CD4-positive, alpha-beta T cell treated with Interleukin-15 for 4 hours (primary cell): ENCODE measurements around the gene C2CD2.

Source experiments
- DNase-seq: peaks from one replicate; pipeline ENCODE4 v3.0.0-alpha.2; 2020; ENCODE audit warnings: low spot score

The C2CD2 gene

DNA sequence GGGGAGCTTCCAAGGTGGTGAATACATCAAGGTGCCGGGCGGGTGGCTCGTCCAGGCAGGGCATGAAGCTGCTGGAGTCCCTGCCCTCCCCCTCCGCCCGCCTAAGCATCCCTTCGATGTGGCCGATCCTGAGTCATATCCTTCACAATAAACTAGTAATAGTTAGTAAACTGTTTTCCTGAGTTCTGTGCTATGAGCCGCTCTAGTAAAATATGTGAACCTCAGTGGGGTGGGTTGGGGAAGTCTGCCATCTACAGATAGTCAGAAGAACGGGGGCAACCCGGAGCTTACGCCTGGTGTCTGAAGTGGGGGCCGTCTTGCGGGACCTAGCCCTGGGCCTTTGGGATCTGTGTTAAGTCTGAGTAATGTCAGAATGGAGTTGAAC, 21.6 kb downstream of the C2CD2 start:
- DNase-seq, result no peak

GRCh38 chr21:41931041-41931451, 22.8 kb downstream of the C2CD2 start:
- DNase-seq, result no peak

- no peak for DNase-seq
Measured at GRCh38 chr21:41929248-41929647, 24.6 kb downstream of the C2CD2 start.

- DNase-seq, result no peak
Measured at GRCh38 chr21:41928621-41929220, 25.1 kb downstream of the C2CD2 start.

DNA sequence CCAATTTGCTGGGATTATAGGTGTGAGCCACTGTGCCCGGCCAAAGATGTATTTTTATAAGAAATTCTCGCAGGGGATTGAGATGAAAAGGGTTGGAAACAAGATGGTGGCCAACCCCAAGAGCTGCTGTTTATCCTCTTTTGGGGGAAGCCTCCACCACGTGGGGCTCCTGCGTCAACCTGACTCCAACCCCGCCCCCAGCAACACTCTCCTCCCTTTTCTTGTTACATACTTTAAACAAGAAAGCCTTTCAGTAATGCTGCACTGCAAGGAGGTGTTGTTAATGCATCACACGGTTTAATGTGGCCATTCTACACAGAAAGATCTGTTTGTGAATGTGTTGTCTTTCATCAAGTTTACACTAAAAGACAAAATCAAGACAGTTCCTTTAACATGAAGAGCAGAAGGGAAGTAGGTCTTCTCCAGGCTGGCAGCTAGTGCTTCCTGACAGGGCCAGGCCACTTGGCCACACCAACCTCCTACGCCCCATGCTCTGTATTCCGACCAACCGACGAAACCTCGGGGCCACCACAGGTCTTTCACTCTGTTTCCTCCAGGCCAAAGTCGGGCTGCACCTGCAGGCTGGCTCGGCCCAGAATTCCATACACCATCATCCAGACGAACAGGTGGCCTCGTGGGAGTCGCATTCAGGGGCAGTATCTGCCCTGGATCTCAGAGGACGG, 25.9 kb downstream of the C2CD2 start:
- no peak for DNase-seq

GRCh38 chr21:41926807-41927171, 27.0 kb downstream of the C2CD2 start:
- no peak for DNase-seq

DNA sequence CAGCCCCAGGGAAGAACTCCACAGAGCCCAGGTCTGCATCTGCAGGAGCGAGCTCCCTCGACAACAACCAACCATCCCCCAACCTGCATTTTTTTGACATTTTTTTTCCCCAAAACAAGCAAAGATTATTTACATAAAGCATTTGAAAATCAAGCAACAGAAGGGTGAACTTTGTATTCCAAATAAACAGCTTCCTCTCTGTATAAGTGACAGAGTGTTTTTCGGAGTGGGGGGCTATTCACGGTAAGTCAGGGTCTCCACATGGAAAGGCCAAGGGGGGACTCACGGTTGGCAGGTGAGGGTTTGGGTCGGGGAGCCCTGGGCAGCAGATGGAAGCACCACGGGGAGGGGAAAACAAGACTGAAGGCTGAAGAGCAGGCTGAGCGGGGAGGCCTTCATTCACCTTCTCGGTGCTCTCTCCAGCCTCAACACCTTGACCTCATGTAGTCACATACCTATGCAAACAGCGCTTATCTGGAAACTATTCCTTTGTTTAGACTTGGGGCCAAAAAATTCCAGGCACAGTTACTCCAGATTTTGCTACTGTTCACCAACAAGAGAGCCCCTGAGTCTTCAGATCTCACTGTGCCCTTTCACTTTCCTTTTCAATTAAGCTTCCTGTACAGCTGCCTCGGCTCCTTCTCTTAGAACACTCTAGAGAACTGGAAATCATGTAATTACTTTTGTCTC, 27.6 kb downstream of the C2CD2 start:
- DNase-seq, result peak; percentile 58

- no peak for DNase-seq
Measured at GRCh38 chr21:41925767-41926116, 28.1 kb downstream of the C2CD2 start.

- no peak for DNase-seq
Measured at GRCh38 chr21:41924368-41924754, 29.5 kb downstream of the C2CD2 start.

DNA sequence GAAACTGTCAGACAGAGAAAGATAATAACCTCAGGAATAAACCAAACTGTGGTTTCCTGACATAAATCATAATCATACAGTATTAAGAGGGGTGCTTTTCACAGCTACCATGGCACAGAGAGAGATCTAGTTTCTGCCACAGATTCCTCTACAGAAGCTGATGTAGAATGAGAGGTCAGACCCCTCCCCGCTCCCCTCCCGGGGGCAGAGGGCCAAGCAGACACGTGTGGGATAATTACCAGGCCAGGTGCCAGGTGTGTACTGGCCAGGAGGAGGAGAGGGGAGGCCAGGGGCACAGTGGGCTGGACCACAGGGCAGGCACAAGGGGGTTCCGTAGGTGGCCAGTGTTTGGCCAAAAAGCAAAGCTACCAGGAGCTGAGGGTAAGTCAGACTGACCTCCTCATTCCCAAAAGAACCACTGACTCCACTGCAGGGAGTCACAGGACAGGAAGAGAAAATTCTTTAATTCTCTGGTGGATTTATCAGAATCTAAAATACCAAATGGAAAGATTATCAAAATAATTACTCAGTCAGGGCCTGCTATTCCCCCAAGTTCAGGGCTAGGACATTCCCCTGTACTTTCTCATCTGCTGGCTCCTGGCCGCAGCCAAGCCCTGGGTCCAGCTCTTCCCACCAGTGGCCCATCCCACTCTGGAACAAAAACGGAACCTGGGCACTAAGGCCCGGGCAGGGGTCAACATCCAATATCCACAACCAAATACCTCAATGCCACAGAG, 30.0 kb downstream of the C2CD2 start:
- no peak for DNase-seq

GRCh38 chr21:41923186-41923585, 30.6 kb downstream of the C2CD2 start:
- no peak for DNase-seq

DNA sequence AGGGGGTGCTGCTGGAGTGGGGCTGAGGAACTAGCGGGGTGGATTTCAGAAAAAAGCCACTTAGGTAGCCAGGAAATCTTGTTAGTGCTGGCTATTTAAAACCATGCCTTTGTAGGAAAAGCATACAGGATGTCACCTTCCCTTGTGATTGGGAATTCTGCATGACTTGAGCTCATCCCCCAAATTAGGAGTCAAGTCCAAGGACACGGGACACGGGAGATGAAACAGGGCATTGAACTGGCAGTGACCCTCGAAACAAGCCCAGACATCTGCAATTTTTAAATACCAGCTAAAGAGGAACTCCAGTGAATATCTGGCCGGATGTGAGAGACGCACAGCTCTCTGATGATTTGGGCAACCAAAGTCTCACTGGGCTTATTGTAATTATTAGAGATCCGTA, 32.8 kb downstream of the C2CD2 start:
- DNase-seq, result no peak

DNA sequence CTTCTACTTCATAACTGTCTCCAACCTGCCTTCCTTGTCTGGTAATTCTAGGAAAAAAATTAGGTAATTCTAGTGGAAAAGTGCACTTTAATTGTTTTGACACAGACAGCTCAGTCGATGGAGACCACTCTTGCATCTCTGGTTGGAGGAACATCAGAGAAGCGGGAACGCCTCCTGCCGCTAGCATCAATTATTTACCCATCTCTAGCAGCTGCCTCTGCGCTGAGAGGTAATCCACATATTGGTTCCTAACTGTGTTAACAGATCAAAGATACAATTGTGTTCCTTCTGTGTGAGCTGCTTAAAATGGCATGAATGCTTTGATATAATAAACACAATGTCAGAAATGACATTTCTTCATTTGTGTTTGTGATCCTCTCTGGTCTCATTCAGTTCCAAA, 33.3 kb downstream of the C2CD2 start:
- DNase-seq, result no peak

- no peak for DNase-seq
Measured at GRCh38 chr21:41919666-41920398, 34.0 kb downstream of the C2CD2 start.

DNA sequence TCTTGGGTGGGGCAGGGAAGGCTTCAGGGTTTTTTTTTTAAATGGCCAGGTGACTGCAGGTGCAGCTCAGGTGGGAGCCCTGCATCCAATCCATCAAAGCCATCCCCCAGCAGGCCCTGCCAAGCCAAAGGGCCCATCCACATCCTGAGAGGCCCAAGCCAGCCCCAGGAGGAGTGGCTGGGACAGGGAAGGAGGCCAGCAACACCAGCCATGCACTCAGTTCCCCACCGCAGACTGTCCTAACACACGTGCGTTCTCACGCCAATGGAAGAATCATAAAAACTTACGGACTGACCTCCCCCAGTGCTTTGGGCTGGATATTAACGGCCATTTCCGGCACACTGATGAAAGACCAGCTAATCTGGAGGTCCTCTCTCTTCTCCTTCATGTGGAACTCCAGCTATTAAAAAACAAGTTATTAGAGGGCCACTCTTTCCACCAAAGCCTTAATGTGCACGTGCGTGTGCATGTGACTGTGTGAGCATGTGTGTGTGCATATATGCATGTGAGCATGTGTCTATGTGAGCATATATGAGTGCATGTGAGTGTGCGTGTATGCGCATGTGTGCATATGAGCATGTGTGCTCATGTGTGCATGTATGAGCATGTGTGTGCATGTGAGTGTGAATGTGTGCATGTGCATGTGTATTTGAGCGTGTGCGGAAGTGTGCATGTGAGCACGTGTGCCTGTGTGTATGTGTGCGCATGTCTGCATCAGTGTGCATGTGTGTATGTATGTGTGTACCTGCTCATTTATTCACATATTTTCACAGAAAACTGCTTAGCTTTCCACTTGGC, 35.1 kb downstream of the C2CD2 start:
- DNase-seq, result no peak

GRCh38 chr21:41917531-41917930, 36.3 kb downstream of the C2CD2 start:
- no peak for DNase-seq

GRCh38 chr21:41916888-41917433, 36.9 kb downstream of the C2CD2 start:
- DNase-seq, result no peak

GRCh38 chr21:41914965-41915364, 38.9 kb downstream of the C2CD2 start:
- DNase-seq, result no peak

- no peak for DNase-seq
Measured at GRCh38 chr21:41914358-41914757, 39.5 kb downstream of the C2CD2 start.

- no peak for DNase-seq
Measured at GRCh38 chr21:41913230-41913629, 40.6 kb downstream of the C2CD2 start.

DNA sequence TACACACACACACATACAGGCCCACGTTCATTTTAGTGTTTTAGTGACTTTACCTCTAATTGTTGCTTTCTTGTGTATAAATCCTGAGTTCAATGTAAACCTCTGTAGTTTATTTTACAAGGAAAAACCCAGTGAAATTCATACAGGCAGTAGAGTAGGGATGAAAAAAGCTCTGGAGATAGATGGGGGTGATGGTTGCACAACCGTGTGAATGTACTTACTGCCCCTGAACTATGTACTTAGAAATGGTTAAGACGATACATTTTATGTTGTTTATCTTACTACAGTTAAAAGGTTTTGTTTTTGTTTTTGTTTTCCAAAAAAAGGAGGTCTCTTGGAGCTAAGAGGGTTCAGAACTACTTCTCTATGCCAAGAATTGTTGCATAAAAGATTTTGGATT, 45.0 kb downstream of the C2CD2 start:
- DNase-seq, result no peak
